ENCODE results near the gene WDR33.

The WDR33 gene

GRCh38 chr2:127654084-127654837 lies 156.7 kb downstream of the WDR33 start:
- Histone ChIP-seq H3K4me1 (ENCODE audit: low read length) (peaks cover 5% of the 10 kb centered on the region), H3K27ac (ENCODE audit: low read length) (no peak overlapping the region), H4K20me1 (ENCODE audit: insufficient read depth, low read length) (no peaks in the 10 kb centered on the region), H3K4me2 (ENCODE audit: low read length) (no peak overlapping the region), H3K36me3 (replicated peaks; ENCODE audit: low read depth, low read length) (no peaks in the 10 kb centered on the region), H3K9ac (ENCODE audit: low read length) (no peak overlapping the region), H3K9me3 (ENCODE audit: insufficient read depth, low read length) (no peaks in the 10 kb centered on the region), H2AFZ (ENCODE audit: low read depth, low read length) (no peak overlapping the region), H3K4me3 (ENCODE audit: low read length) (no peak overlapping the region), H3K79me2 (ENCODE audit: low read length) (no peaks in the 10 kb centered on the region), H3K27me3 (ENCODE audit: low read depth, low read length) (no peaks in the 10 kb centered on the region)
- no peak for TF ChIP-seq EZH2phosphoT487 (IDR thresholded peaks at IDR 0.05; ENCODE audit: low read depth)
- no peak for TF ChIP-seq CTCF (IDR thresholded peaks at IDR 0.05; ENCODE audit: low read depth, low read length)

GRCh38 chr2:127653421-127654083 lies 157.4 kb downstream of the WDR33 start:
- no peaks in the 10 kb centered on the region for H3K79me2 ChIP-seq (ENCODE audit: low read length)
- peaks cover 5% of the 10 kb centered on the region for H3K4me1 ChIP-seq (ENCODE audit: low read length)
- H3K9me3 ChIP-seq (ENCODE audit: insufficient read depth, low read length) = no peaks in the 10 kb centered on the region
- TF ChIP-seq CTCF (IDR thresholded peaks at IDR 0.05; ENCODE audit: low read depth, low read length) (no peak), EZH2phosphoT487 (IDR thresholded peaks at IDR 0.05; ENCODE audit: low read depth) (no peak)
- no peak overlapping the region for H3K9ac ChIP-seq (ENCODE audit: low read length)
- no peak overlapping the region for H3K4me2 ChIP-seq (ENCODE audit: low read length)
- H4K20me1 ChIP-seq (ENCODE audit: insufficient read depth, low read length) = no peaks in the 10 kb centered on the region
- H3K4me3 ChIP-seq (ENCODE audit: low read length) = no peak overlapping the region
- H3K36me3 ChIP-seq (replicated peaks; ENCODE audit: low read depth, low read length) = no peaks in the 10 kb centered on the region
- no peak overlapping the region for H3K27ac ChIP-seq (ENCODE audit: low read length)
- no peak overlapping the region for H2AFZ ChIP-seq (ENCODE audit: low read depth, low read length)
- no peaks in the 10 kb centered on the region for H3K27me3 ChIP-seq (ENCODE audit: low read depth, low read length)

- Histone ChIP-seq H3K4me2 (ENCODE audit: low read length) (no peak overlapping the region), H3K27ac (ENCODE audit: low read length) (no peak overlapping the region), H3K4me3 (ENCODE audit: low read length) (no peak overlapping the region), H3K79me2 (ENCODE audit: low read length) (no peaks in the 10 kb centered on the region), H4K20me1 (ENCODE audit: insufficient read depth, low read length) (no peaks in the 10 kb centered on the region), H3K27me3 (ENCODE audit: low read depth, low read length) (no peaks in the 10 kb centered on the region), H3K4me1 (ENCODE audit: low read length) (peaks cover 5% of the 10 kb centered on the region), H3K9ac (ENCODE audit: low read length) (no peak overlapping the region), H3K9me3 (ENCODE audit: insufficient read depth, low read length) (no peaks in the 10 kb centered on the region), H2AFZ (ENCODE audit: low read depth, low read length) (no peak overlapping the region), H3K36me3 (replicated peaks; ENCODE audit: low read depth, low read length) (no peaks in the 10 kb centered on the region)
- TF ChIP-seq EZH2phosphoT487 (IDR thresholded peaks at IDR 0.05; ENCODE audit: low read depth) (no peak), CTCF (IDR thresholded peaks at IDR 0.05; ENCODE audit: low read depth, low read length) (no peak)
Observed at GRCh38 chr2:127652786-127653357, 158.1 kb downstream of the WDR33 start.

- H3K9me3 ChIP-seq (ENCODE audit: insufficient read depth, low read length) = no peaks in the 10 kb centered on the region
- H3K9ac ChIP-seq (ENCODE audit: low read length) = no peak overlapping the region
- no peaks in the 10 kb centered on the region for H3K79me2 ChIP-seq (ENCODE audit: low read length)
- H3K36me3 ChIP-seq (replicated peaks; ENCODE audit: low read depth, low read length) = no peaks in the 10 kb centered on the region
- TF ChIP-seq CTCF (IDR thresholded peaks at IDR 0.05; ENCODE audit: low read depth, low read length) = no peak
- TF ChIP-seq EZH2phosphoT487 (IDR thresholded peaks at IDR 0.05; ENCODE audit: low read depth) = no peak
- no peak overlapping the region for H3K4me2 ChIP-seq (ENCODE audit: low read length)
- peaks cover 5% of the 10 kb centered on the region for H3K4me1 ChIP-seq (ENCODE audit: low read length)
- no peaks in the 10 kb centered on the region for H3K27me3 ChIP-seq (ENCODE audit: low read depth, low read length)
- H4K20me1 ChIP-seq (ENCODE audit: insufficient read depth, low read length) = no peaks in the 10 kb centered on the region
- no peak overlapping the region for H3K27ac ChIP-seq (ENCODE audit: low read length)
- H2AFZ ChIP-seq (ENCODE audit: low read depth, low read length) = no peak overlapping the region
- H3K4me3 ChIP-seq (ENCODE audit: low read length) = no peak overlapping the region
Observed at GRCh38 chr2:127651971-127652550, 158.9 kb downstream of the WDR33 start.

Data from OCI-LY3 (cell line).